Measurements from ENCODE around the gene GPC5.
A peak's percentile ranks its signal among the peaks of the same experiment; 100 is the strongest.

The GPC5 gene

DNA sequence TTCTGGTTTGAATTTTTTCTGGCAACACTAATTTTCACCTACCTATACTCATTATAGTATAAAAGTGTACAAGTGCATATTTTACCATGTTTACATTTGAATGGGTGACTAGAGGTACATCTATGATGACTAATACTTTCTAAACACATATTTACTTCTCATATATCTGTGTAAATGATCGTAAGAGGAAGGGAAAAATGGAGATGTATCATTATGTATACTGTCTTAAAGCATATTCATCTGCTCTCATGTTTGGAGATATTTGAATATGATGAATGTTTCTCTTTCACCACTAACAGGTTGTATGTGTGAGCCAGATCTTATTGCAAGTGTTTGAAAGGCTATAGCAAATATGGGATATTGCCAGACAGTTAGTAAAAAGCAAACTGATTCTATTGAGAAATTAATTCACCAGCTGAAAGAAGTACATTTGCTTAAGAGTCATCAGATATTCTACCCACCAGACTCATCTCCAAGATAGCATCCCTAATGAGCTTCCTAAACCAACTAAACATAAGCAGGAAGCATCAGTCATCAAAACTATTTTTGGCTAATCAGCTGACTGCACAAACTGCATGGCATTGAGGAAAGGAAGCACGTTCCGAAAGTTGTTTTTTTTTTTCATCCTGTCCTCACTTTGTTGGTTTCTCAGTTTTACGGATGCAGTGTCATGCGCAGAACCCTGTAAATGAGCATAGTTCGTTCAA lies 738.2 kb downstream of the GPC5 start:
- no peak for DNase-seq (ENCODE audit: low read depth, low spot score)
- in situ Hi-C loops (cut with HindIII; ENCODE audit: low sequenced_read_pairs) = no loop called here
- no peak overlapping the region for H3K4me3 ChIP-seq (ENCODE audit: low read depth, low read length)
- TF ChIP-seq CTCF (IDR thresholded peaks at IDR 0.05; ENCODE audit: low read depth, low read length) = no peak

DNA sequence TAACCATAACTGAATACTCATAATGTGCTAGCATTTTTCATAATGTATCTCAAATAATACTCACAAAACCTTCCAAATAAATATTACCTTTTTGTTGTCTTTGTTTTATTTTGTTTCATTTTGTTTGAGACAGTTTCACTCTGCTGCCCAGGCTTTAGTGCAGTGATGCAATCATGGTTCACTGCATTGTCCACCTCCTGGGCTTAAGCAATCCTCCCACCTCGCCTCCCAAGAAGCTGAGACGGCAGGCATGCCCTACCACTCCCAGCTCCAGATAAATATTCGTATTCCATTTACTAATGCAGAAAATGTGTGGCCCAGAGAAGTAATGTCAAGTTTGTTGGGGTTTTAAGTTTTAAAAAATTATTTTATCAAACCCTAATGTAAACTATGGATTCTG lies 739.1 kb downstream of the GPC5 start:
- H3K4me3 ChIP-seq (ENCODE audit: low read depth, low read length) = no peak overlapping the region
- TF ChIP-seq CTCF (IDR thresholded peaks at IDR 0.05; ENCODE audit: low read depth, low read length) = no peak
- no peak for DNase-seq (ENCODE audit: low read depth, low spot score)
- in situ Hi-C loops (cut with HindIII; ENCODE audit: low sequenced_read_pairs) = no loop called here

DNA sequence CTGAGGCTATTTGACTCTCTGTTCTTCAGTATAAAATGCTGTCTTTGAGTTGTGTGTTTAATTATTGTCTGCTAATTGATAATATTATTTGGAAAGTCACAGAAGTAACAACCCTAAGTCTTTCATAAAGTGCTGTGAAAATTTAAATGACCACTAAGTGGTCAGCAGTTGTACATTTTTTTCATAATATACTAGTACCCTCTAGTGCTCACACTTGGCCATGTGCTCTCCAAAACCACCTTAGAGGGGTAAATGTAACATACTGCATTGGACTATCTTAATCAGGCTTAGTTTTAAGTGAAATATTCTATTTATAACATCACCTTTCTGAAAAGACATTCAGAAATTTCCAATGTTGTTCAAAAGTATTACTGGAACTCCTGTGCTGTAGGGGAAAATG lies 745.3 kb downstream of the GPC5 start:
- H3K4me3 ChIP-seq (ENCODE audit: low read depth, low read length) = no peak overlapping the region
- in situ Hi-C loops (cut with HindIII; ENCODE audit: low sequenced_read_pairs) = no loop called here
- DNase-seq (ENCODE audit: low read depth, low spot score) = no peak
- no peak for TF ChIP-seq CTCF (IDR thresholded peaks at IDR 0.05; ENCODE audit: low read depth, low read length)

- no peak for DNase-seq (ENCODE audit: low read depth, low spot score)
- in situ Hi-C loops (cut with HindIII; ENCODE audit: low sequenced_read_pairs) = no loop called here
- no peak overlapping the region for H3K4me3 ChIP-seq (ENCODE audit: low read depth, low read length)
- no peak for TF ChIP-seq CTCF (IDR thresholded peaks at IDR 0.05; ENCODE audit: low read depth, low read length)
Observed at GRCh38 chr13:92150606-92151005, 752.2 kb downstream of the GPC5 start.

DNA sequence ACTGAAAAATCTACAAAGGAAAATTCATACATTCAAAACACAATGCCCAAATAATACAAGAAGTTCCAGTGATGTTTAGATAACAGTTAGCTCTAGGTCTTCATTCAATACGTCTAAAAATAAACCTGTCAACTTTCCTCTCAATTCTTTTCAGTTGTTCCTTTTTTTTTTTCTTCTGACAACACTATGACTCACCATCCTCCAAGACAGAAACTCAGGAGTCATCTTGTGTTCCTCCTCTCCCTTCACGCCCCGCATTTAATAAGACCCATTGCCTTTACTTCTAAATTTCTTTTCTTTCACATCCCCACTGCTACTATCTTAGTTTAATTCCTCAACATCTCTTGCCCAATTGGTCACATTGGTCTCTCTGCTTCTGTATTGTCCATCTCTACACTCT lies 759.9 kb downstream of the GPC5 start:
- DNase-seq (ENCODE audit: low read depth, low spot score) = peak; percentile 67
- no peak for TF ChIP-seq CTCF (IDR thresholded peaks at IDR 0.05; ENCODE audit: low read depth, low read length)

DNA sequence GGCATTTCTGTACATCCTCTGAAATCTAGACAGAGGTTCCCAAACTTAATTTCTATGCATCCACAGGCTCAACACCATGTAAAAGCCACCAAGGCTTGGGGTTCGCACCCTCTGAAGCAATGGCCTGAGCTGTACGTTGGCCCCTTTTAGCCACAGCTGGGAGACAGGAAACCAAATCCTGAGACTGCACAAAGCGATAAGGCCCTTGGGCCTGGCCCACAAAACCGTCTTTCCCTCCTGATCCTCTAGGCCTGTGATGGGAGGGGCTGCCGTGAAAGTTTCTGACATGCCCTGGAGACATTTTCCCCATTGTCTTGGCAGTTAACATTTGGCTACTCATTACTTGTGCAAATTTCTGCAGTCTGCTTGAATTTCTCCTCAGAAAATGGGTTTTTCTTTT lies 766.4 kb downstream of the GPC5 start:
- in situ Hi-C loops (cut with HindIII; ENCODE audit: low sequenced_read_pairs) = no loop called here

More for the DNA sequence above, 759.9 kb downstream of the GPC5 start:
- H3K4me3 ChIP-seq (ENCODE audit: low read depth, low read length) = no peak overlapping the region
- in situ Hi-C loops (cut with HindIII; ENCODE audit: low sequenced_read_pairs) = no loop called here

More for the DNA sequence above, 766.4 kb downstream of the GPC5 start:
- no peak overlapping the region for H3K4me3 ChIP-seq (ENCODE audit: low read depth, low read length)
- TF ChIP-seq CTCF (IDR thresholded peaks at IDR 0.05; ENCODE audit: low read depth, low read length) = no peak
- DNase-seq (ENCODE audit: low read depth, low spot score) = no peak
